ENCODE results near the gene TENT5C.

Gene TENT5C

DNA sequence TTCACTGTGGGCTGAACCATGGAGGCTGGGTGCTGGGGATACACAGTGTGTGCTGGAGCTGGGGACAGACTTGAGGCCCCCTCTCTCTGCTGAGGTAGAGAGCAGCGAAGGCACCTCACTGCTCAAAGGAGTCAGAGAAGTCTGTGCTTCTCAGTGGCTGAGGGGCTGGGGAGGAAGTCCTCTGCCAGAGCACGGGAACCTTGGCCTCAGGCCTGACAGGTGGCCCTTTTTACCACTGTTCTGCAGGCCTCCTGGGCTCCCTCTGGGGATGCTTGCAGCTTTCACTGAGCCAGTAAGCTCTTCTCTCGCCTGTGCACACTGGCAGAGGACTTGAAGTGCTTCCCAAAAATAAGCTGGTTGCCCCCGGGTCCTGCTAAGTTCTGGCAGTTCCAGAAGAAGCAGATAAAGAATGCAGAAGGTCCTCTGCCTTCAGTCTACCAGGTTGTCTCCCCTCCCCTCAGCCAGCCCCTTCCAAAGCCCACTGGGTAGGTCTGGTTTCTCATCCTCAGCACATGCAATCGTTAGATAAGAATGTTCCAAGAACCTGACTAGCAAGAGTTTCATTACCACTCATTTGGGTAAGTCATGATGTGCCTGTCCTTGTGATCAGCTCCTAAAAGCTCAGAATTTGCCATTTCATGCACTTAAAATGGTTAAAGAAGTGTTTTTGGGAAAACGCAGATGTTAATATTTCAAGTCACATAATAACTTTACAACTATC lies 53.9 kb downstream of the TENT5C start:
- DNase-seq = no peak

DNA sequence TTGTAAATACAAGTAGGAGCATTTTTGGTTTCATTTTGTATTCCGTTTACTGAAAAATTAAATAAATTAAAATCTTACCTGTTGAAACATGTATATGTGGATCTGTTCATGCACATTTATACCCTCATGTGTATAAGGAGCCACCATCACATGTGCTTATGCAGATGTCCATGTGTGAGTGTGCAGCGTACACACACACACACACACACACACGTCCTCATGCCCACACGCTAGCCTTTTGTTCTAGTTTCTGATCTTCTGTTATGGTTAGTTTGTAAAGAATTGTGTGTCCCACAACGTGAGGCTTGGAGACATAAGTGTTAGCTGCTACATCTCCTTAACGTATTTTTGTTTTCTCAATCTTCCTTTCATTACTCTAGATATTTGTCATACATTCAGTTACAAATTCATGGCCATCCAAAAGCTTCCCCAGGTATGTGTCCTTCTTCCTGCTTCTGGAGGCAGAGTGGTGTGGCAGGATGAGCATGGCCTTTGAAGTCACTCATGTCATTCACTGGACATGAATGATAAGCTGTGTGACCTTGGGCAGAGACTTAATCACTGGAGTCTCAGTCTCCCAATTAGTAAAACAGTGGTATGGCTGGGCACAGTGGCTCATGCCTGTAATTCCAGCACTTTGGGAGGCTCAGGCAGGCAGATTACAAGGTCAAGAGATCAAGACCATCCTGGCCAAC lies 54.6 kb downstream of the TENT5C start:
- DNase-seq = no peak

DNA sequence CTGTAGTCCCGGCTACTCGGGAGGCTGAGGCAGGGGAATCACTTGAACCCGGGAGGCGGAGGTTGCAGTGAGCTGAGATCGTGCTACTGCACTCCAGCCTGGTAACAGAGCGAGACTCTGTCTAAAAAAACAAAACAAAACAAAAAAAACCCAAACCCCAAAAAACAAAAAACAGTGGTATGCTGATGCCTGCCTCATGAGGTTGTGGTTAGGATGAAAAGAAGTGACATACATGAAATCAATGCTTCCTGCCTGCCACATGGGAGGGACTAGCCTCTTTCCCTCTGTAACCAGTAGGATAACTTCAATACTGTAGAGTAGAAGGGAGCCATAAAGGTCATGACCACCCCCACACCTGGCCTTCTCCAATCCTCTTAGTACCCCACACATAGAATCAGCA lies 55.2 kb downstream of the TENT5C start:
- DNase-seq = no peak

DNA sequence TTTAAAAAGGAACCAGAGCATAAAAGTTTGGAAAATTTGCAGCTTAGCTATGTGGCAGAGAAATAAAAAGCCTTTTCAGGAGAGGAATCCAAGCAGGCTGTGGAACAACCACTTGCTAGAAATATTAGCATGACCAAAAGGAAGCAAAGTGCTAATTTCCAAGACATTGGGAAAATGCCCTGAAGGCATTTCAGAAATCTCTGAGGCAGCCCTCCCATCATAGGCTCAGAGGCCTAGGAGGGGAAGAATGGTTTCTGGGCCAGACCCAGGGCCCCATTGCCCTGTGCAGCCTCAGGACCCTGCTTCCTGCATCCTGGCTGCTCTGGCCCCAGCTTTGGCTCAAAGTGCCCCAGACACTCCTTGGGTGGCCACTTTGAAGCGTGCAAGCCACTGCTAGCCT lies 56.8 kb downstream of the TENT5C start:
- no peak for DNase-seq

DNA sequence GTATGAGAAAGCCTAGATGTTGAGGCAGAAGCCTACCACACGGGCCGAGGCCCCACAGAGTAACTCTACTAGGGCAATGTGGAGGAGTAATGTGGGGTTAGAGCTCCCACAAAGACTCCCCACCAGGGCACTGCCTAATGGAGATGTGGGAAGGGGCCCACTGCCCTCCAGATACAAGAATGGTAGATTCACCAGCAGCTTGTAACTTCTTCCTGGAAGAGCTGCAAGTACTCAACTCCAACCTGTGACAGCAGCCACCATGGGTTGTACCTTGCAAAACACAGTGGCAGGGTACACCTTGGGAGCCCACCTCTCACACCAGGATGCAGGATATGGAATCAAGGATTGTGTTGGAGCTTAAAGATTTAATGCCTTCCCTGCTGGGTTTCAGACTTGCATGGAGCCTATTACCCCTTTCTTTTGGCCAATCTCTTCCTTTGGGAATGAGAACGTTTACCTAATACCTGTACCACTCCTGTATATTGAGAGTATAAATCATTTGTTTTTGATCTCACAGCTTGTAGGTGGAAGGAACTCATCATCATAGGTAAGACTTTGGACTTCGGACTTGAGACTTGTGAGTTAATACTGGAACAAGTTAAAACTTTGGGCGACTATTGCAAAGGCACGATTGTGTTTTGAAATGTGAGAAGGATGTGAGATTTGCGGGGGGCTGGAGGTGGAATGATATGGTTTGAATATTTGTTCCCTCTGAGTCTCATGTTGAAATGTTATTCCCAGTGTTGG lies 57.5 kb downstream of the TENT5C start:
- DNase-seq = no peak

DNA sequence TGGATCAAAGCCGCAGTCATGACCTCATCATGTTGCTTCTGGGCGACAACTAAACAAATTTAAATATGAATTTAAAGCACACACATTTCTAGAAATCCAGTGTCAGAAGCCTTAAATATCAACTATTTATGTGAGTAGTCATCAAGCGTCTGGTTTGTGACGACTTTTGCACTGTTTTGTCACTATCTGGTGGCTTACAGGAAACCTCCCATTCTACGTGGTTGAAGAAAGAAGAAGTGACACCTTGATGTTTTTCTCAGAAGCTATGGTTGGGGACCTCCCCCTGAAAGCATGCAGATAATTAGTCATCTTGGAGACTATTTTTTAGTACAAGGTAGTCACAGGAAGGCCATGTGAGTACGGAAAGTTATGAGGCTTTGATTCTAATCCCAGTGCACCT lies 58.5 kb downstream of the TENT5C start:
- no peak for DNase-seq

DNA sequence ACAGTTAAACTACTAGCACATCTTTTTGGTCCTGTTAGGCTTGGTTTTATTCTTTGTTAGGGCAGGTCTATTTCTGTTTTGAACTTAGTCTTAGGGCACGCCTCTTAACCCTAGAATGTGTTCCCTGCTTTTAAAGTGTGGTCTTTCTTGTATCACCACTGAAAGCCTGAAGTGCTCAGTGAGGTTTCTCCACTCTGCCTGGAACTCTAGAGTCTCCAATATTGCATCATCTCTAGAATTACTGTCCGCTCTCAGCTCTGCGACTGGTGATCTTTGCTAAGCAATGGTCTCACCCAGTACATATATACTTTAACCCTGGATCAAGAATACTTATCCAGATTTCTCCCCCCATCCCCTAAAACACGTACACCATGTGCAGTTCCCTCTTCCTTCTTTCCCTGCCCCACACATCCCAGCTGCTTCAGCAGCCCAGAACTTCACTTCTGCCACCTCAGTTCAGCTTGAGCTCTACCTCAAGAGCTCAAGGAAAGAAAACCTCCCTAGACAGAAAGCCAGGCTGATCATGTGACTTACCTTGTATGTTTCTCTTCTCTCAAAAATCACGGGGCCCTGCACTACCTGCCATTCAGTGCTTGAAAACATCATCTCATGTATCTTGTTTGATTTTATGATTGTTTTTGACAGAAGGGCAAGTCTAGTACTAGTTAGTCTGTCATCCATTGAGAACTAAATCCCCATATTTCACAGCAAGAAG lies 59.9 kb downstream of the TENT5C start:
- DNase-seq = no peak

DNA sequence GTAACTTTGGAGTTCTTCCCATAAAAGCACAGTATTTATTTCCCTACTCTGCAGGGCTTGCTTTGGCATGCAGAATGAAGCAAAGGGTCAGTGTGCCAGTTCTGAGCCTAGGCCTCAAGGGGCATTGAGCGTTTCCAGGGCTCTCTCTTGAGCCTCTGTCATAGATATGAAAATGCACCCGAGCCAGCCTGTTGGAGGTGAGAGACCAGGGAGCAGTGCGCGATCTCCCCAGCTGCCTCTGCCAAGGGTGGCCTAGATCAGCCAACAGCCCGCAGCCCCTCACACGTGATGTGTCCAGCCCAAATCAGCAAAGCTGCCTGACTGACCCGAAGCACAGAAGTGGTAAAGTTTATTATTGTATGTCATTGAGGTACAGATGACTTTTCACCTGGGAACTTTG lies 63.7 kb downstream of the TENT5C start:
- DNase-seq = no peak

DNA sequence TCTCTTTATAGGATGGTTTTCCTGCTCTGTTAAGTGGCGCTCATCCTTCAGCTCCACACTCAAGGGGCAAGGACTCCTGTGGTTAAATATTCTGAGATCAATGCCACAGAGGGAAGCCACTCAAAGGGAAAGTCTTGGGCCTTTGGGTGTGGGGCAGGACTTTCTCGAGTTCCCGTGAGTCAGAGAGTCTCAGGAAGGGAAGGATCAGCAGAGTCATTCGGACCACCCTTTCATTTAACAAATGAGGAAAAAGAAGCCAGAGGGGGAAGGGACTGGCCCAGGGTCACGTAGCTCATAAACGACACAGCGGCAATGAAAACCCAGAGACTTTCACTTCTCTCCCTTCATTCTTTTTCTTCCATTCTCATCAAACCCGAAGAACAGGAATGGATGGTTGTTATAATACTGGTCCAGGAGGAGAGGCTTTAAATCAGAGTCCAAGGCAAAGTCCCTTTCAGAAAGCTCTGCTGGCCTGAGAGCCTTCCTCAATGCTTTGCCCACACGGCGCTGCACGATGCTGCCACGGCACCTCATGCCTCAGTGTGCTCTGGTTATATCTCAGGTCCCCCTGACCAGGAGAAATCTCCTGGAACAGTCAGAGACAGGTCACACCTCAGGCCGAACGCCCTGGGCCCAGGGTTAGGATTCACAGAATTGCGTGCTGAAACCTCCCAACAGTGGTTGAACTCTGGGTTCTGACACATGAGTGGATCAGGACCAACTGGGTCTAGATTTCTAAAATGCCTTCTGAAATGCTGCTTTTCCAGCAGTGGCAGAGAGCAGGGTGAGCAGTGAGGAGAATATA lies 65.3 kb downstream of the TENT5C start:
- DNase-seq = no peak

DNA sequence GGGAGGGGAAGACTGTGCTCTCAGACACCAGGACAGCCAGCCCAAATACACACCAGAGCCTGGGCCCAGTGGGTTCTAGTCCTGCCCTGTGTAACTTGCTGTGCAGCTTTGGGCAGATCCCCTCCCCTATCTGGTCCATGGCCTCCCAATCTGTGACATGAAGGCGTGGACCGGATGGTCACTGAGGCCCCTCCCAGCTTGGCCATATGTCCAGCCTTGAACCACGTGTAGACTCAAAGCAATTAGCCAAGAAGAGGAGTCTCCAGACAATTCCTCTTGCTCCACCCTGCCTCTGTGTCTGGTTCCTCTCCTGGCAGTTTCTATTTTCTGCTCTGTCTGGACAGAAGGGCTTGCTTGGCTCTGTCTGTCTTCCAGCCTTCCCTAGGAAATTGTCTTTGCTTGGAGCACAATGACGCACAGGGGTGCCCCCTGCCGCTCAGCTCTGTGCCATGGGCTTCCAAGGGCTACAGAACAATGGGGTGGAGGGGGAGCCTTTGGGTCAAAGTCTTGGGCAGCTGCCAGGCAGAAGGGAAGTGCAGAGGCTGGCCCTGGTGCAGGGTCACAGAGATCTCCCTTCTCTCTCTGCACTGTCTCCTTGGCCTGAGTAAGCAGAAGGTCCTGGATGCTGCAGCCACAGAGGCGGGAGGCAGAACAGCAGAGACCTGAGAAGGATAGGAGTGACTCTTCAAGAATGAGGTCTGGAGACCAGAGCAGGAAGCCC lies 66.1 kb downstream of the TENT5C start:
- no peak for DNase-seq

DNA sequence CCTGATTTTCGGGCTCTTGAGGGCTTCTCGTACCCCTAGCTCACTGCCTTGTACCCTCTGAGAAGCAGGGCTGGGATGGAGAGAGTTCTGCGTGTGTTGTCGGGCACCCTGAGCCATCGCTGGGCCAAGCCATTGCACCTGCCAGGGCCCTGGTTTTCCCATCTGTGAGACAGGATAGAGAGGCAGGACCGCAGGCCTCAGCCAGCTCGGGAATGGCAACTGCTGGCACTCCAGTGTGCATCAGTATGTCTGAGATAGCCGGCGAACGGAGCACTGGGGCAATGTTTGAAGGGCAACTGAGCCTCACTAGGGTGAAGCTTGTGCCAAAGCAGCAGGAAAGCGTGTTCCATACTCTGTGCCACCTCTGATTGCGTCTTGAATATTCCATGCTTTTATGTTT lies 66.9 kb downstream of the TENT5C start:
- DNase-seq = no peak

DNA sequence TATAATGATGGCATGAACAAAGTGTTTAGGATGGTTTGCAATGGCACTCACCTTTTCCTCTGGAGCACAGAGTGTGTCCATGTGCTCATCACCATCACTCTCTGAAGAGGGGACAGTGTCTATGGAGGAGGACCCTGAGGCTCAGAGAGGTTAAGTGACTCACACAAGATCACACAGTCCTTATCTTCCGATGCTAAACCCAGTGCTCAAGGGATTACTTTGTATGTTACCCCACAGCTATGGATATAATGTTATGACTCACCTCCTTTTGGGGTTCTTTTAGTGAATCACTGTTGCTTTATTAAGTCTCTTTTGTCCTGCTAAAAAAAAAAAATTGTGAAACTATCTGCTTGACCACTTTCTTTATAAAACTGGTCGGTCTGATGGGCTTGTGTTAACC lies 67.6 kb downstream of the TENT5C start:
- DNase-seq = no peak

DNA sequence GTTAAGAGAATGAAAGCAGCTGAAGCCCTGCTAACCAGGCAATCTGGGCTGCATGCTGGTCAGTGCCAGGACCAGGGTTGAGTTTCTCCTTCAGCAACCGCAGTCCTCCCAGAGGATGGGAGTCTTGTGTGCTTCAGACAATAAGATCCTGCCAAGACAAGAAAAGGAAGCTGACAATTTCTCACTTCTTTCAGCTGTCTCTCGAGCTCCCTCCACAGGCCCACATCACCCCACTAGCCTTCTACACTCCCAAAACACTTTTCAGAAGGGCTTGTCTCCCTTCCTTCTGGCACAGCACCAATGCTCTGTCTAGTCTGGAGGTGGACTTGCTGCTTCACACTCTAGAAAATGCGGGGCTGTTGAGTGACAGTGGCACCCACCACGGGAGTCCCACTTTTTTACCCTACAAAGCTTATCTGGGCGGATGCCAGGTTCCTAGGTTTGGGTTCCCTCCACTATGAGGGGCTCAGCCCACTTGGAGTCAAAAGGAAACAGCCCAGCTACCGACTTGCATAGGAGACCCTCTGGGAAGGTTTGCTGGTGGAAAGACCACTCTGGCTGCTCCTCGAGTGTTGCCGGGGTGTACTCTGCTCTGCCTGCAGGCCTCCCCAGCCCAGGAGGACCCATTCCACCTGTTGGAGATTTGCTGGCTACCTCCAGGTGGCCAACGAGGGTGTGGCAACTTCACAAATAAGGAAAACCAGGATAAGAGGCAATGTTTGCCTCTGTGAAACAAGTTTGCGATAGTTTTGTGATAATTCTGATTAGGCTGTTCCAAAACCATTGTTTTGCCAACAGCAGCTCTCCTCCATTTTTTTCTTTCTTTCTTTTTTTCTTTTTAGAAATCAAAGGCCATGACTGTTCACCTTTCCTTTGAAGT lies 68.9 kb downstream of the TENT5C start:
- no peak for DNase-seq

DNA sequence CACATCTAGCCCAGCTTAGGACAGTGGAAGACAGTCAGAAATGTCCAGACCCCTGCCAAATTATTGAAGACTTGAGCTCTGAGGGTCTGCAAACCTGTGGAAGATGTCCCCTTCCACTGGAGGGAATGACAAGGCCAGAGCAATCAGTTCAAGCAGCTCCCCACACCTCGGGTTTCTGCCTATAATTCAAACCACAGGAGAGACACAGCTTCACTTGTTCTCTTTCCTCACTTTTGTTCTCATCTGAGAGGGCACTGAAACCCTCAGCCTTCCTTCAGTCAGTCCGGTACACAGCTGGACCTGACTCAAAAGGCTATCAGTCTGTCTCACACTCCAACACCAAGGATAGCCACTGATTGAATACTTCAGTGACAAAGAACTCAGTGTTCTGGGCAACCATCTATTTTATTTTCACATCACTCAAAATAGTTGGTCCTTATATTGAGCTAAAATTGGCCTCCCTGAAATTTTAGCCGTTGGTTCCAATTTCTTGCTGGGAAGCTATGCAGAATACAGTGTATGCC lies 70.1 kb downstream of the TENT5C start:
- no peak for DNase-seq

DNA sequence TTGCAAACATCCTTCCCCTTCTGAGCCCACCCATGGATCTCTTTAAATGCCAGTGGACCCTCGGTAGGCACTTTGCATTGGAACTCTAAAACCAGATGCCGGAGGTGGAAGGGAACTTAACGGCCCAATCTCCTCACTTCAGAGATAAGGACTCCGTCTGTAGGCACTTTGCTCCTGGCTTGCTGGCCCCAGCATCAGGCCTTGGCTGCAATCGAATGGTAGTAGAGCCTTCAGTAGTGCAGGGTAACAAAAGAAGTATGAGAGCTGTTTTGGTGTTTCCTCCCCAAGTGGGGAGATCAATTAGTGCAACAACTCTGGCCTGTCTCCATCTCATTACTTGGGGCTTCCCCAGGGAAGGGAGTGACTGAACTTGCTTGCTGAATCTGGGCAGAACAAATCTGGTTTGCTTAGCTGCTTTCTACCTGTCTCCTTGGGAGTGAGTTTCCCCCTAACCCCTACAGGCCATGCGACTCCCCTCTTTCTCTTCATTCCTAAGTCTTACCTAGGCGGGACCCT lies 70.8 kb downstream of the TENT5C start:
- DNase-seq = no peak
